Activated T-cell treated with anti-CD3 and anti-CD28 coated beads, Interleukin-2, amount 50 U/mL, for 4 hours (primary cell): ENCODE data around the gene HSBP1L1. TPM values are rescaled to one million over a fixed set of nuclear protein-coding genes. Genes with fewer than 3 reads are reported as not detected.
A peak's percentile ranks its signal among the peaks of the same experiment; 100 is the strongest.

ENCODE experiments used
- ATAC-seq, 2 donors: fragments of 200-7000 bp; cut with Tn5 transposase; one replicate each; pipeline ENCODE4 v1.10.0; 2021
- DNase-seq: peaks from one replicate; pipeline ENCODE4 v3.0.0-alpha.2; 2020
- H3K27me3 Mint-ChIP-seq: one replicate; pipeline ENCODE4 v1.8.0; 2021; ENCODE audit warnings: low read depth, mixed read lengths
- H3K36me3 Mint-ChIP-seq: one replicate; pipeline ENCODE4 v1.8.0; 2022; ENCODE audit warnings: mixed read lengths; ENCODE audit not compliant: insufficient read depth
- H3K4me1 Mint-ChIP-seq: one replicate; pipeline ENCODE4 v1.8.0; 2021; ENCODE audit warnings: low read depth, mixed read lengths
- H3K4me3 Mint-ChIP-seq: one replicate; pipeline ENCODE4 v1.8.0; 2021; ENCODE audit warnings: mild to moderate bottlenecking, moderate library complexity, mixed read lengths
- H3K9me3 Mint-ChIP-seq: one replicate; pipeline ENCODE4 v1.8.0; 2021; ENCODE audit warnings: mixed read lengths
- total RNA-seq, 3 donors: library from RNA; stranded (reverse); gene quantifications; one replicate each; pipeline ENCODE4 v1.2.1, GENCODE V29; 2021

The HSBP1L1 gene
- total RNA-seq, 3 donors from 2014 or later = 1.5 to 4.8 (median 2.2) TPM

DNA sequence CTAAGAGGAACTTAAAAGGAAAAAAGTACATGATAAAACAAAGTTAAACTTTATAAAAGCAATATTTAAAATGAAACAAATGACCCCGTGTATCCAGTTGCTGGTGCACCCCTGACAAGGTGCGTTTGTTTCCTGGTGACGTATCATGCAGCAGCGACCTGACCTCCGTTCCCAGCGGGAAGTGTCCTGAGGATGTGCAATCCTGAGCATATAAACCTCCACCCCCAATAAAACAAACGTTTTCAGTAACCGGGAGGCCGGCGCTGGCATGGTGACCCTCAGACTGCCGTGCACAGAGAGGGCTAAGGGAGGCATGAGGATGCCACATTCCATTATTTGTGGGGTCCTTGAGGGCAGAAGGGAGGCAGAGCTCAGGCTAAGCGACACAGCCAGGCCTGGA lies 27.8 kb upstream of the HSBP1L1 start:
- ATAC-seq = no peak
- peaks cover 34% of the 10 kb centered on the region for H3K9me3 Mint-ChIP-seq
- H3K27me3 Mint-ChIP-seq = no peaks in the 10 kb centered on the region
- H3K4me1 Mint-ChIP-seq = no peaks in the 10 kb centered on the region
- peaks cover 69% of the 10 kb centered on the region for H3K36me3 Mint-ChIP-seq
- no peak overlapping the region for H3K4me3 Mint-ChIP-seq
- DNase-seq = no peak

DNA sequence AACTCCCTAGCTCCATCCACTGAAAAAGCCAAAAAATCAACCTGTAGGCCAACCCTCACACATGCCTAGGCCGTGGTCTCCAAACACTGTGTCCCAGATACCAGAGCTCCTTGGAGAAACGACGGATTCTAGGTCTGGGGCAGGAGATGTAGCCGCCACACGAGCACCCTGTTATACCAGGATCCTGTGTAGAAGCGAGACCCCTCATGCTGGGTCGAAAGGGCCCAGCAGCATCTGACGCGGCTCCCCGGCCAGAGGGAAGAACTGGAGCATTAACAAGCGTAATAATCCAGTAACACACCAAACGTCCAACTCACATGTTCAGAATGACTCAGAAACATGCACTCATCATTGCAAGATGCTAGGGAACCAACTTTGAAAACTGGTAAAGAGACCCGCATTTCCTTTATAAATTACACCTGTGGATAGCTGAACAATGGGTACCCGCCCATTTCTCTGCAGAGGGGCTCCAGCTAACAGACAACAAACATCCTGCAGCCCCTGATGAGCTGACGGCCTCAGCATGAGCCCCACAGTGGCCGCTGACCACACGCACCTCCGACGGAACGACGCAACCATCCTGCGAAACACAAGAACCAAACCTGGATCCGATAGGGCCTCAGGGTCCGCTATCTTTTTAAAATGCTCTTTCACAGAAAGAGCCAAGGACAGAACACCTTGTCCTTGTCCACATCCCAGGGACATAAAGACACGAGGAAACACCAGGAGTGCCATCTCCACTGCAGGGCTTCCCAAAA lies 27.2 kb upstream of the HSBP1L1 start:
- ATAC-seq = no peak
- Mint-ChIP-seq H3K4me3 (no peak overlapping the region), H3K27me3 (no peaks in the 10 kb centered on the region), H3K9me3 (peaks cover 30% of the 10 kb centered on the region), H3K4me1 (no peaks in the 10 kb centered on the region), H3K36me3 (peaks cover 71% of the 10 kb centered on the region)
- no peak for DNase-seq

DNA sequence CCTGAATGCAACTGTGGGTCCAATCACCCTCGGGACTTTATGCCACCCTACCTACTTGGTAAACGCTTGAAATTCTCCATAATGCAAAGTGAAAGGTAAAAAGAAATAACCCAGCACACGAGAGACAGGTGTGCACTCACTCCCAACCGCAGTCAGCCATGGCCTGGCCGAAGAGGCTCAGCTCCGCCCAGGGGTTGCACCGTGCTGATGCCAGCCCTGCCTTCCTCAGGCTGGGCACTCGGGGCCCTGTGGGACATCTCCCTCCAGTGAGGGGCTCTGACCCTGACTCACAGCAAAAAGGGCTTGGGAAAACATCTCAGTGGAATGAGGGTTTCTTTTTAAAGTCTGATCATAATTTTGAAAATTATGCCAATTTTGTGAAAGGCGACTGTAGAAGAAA lies 26.2 kb upstream of the HSBP1L1 start:
- Mint-ChIP-seq H3K9me3 (peaks cover 21% of the 10 kb centered on the region), H3K4me3 (no peak overlapping the region), H3K36me3 (peaks cover 72% of the 10 kb centered on the region), H3K27me3 (no peaks in the 10 kb centered on the region), H3K4me1 (peaks cover 4% of the 10 kb centered on the region)
- DNase-seq (no peak), ATAC-seq (no peak)

DNA sequence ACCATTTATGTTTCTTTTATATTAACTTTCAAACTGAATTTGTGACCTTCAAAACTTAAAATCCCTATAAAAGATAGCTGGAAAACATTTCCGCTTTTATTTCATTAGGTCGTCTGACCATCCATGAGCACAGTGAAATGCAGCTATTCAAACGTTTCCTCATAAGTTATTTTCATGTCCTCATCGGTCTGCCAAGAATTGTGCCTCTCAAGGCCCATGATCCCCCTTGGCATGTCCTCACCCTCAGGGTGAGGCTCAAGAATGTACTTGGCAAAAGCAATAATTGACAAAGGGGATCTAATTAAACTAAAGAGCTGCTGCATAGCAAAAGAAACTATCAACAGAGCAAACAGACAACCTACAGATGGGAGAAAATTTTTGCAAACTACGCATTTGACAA lies 25.3 kb upstream of the HSBP1L1 start:
- DNase-seq = no peak
- H3K4me3 Mint-ChIP-seq = no peak overlapping the region
- peaks cover 63% of the 10 kb centered on the region for H3K36me3 Mint-ChIP-seq
- H3K9me3 Mint-ChIP-seq = peaks cover 13% of the 10 kb centered on the region
- H3K4me1 Mint-ChIP-seq = peaks cover 6% of the 10 kb centered on the region
- H3K27me3 Mint-ChIP-seq = no peaks in the 10 kb centered on the region
- ATAC-seq = no peak

DNA sequence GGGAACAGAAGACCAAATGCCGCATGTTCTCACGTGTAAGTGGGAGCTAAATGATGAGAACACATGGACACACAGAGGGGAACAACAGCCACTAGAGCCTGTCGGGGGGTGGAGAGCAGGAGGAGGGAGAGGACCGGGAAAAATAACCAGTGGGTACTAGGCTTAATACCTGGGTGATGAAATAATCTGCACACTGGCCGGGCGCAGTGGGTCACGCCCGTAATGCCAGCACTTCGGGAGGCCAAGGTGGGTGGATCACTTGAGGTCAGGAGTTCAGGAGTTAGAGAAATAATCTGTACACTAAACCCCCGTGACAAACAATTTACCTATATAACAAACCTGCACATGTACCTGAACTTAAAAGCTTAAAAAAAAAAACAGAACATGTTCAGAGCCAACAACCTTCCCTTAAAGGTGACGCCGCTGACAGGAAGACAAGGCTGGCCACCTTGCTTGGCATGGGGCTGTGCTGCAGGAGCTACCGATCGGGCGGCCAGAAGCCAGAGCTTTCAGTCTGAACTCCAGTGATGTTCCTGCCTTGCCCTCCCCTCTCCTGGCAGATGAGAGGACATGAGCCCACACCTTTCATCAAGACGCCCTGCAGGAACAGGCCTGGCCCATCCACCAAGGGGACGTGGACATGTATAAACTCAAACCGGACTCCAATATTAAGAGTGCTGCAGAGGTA lies 24.2 kb upstream of the HSBP1L1 start:
- Mint-ChIP-seq H3K4me1 (peaks cover 18% of the 10 kb centered on the region), H3K4me3 (no peak overlapping the region), H3K27me3 (no peaks in the 10 kb centered on the region), H3K9me3 (peaks cover 10% of the 10 kb centered on the region), H3K36me3 (peaks cover 56% of the 10 kb centered on the region)
- no peak for DNase-seq
- ATAC-seq = no peak

DNA sequence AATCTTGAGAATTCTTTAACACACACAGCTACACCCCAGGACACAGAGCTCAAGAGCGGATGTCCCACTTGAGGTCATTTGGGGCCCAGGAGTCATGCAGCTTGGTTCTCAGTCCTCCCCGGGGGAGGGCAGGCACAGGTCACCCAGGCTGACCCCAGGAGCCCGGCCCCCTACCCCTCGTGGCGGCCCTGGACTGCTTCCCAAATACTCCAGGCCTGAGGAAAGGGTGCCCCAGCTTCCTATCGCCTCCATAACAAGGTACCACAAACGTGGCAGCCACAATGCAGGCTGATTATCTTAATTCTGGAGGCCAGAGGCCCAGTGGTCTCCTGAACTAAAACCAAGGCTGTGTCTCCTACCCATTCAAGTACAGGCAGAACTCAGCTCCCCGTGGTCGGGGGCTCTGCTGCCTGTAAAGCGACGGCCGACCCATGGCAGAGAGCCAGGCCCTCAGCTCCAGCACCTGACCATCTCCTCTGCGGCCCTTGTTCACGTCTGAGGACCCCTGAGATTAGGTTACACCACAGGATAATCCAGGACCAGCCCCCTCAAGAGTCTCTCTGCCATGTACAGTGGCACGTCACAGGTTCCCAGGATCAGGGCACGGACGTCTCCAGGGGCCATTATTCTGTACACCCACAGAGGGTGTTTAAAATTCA lies 23.5 kb upstream of the HSBP1L1 start:
- no peaks in the 10 kb centered on the region for H3K27me3 Mint-ChIP-seq

DNA sequence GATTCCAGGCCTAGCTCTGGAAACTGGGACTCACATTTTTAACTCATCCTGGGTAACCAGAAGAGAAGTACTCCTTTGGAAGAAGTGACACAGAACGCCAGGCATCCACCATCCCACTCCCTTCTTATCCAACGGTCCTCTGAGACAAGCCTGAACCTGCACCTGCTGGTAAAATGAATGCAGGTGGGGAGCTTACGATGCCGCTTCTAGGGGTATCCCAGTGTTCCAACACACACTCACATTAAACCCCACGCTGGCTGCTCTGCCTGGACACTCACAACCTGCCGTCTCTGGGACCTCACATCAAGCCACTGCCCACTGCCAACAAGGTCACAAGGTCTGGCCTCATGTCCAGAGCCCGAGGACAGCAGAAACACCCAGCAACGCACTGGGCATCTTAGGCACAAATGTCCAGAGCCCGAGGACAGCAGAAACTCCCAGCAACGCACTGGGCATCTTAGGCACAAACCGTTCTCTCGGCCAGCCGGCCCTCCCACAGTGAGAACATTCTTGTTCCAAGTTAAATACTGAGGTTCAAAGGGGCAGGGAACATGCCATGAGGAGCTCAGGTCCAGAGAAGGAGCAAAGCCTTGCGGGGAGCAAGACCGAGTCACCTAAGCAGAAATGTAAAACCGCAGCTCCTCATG lies 22.8 kb upstream of the HSBP1L1 start:
- peaks cover 27% of the 10 kb centered on the region for H3K4me1 Mint-ChIP-seq
- peaks cover 45% of the 10 kb centered on the region for H3K36me3 Mint-ChIP-seq
- ATAC-seq (no peak), DNase-seq (no peak)
- H3K4me3 Mint-ChIP-seq = no peak overlapping the region
- peaks cover 3% of the 10 kb centered on the region for H3K9me3 Mint-ChIP-seq
- H3K27me3 Mint-ChIP-seq = no peaks in the 10 kb centered on the region

More for the DNA sequence above, 23.5 kb upstream of the HSBP1L1 start:
- H3K4me3 Mint-ChIP-seq = no peak overlapping the region
- DNase-seq = no peak
- peaks cover 50% of the 10 kb centered on the region for H3K36me3 Mint-ChIP-seq
- H3K9me3 Mint-ChIP-seq = peaks cover 4% of the 10 kb centered on the region
- H3K4me1 Mint-ChIP-seq = peaks cover 23% of the 10 kb centered on the region
- ATAC-seq = no peak

DNA sequence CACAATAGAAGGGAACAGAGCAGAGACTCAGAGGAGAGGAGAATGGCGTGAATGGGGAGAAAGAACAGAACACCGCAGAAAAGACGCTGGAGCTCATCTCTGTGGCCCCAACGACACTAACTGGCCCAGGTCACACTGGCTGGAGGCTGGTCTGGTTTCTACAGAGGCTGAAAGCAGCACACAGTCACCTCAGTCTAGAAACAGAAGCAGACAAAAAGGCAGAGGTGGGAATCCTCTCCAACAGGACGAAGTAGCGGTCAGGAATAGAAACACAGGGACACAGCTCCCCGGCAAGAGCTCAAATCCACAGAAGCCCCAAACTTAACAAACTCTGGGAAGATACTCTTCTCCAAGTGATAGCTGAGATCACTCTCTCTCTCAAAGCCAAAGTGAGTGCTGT lies 22.2 kb upstream of the HSBP1L1 start:
- Mint-ChIP-seq H3K4me1 (peaks cover 27% of the 10 kb centered on the region), H3K9me3 (peaks cover 3% of the 10 kb centered on the region), H3K4me3 (no peak overlapping the region), H3K36me3 (peaks cover 38% of the 10 kb centered on the region), H3K27me3 (no peaks in the 10 kb centered on the region)
- ATAC-seq (no peak), DNase-seq (no peak)

DNA sequence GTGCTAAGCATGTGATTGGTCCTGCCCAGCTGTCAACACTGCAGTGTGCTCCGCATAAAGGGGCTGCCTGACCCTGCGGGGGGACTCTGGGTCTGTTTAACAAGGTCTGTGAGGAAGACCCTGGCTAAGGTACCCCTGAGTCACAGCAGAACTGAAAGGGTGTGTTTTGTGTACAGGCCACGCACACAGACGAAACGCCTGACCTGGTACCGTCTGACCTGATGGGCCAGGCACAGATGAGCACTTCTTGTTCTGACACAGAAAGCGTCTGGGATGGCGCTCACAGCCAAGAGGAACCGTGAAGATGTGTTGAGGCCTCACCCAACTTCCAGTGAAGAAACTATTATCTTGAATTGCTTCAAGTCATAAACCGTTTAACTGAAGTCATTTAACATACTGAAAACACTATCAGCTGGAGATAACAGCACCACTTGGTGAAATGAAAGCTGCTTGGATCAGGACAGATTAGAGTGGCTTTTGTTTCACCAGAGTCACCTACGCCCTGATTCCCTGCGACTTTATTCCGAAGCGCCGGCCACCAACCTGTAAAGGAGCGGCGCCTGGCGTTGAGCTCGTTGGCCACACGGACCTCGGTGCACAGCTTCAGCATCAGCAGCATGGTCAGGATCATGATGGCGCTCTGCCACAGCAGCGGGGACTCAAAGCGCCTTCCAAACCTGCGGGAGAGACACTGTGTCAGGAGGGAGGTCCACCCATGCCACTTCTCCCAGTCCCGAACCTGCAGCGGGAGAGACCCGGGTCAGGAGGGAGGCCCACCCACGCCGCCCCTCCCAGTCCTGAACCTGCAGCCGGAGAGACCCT lies 21.4 kb upstream of the HSBP1L1 start:
- H3K36me3 Mint-ChIP-seq = peaks cover 31% of the 10 kb centered on the region
- no peaks in the 10 kb centered on the region for H3K27me3 Mint-ChIP-seq
- H3K9me3 Mint-ChIP-seq = no peaks in the 10 kb centered on the region
- H3K4me3 Mint-ChIP-seq = no peak overlapping the region
- H3K4me1 Mint-ChIP-seq = peaks cover 27% of the 10 kb centered on the region
- DNase-seq (no peak), ATAC-seq (no peak)

DNA sequence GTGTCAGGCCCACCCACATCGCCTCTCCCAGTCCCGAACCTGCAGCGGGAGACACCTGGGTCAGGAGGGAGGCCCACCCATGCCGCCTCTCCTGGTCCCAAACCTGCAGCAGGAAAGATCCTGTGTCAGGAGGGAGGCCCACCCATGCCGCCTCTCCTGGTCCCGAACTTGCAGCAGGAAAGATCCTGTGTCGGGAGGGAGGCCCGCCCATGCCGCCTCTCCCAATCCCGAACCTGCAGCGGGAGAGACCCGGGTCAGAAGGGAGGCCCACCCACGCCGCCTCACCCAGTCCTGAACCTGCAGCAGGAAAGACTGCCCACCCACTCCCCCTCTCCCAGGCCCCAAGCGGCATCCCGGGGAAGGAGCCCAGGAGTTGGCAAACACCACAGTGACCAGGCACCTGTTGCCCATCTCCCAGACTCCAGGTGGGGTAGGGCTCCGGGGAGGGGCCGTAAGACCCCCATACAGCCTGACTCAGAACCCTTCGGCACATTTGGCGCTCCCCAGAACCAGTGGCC lies 20.8 kb upstream of the HSBP1L1 start:
- DNase-seq (no peak), ATAC-seq (no peak)
- no peaks in the 10 kb centered on the region for H3K9me3 Mint-ChIP-seq
- H3K4me1 Mint-ChIP-seq = peaks cover 33% of the 10 kb centered on the region
- H3K4me3 Mint-ChIP-seq = no peak overlapping the region
- no peaks in the 10 kb centered on the region for H3K27me3 Mint-ChIP-seq
- H3K36me3 Mint-ChIP-seq = peaks cover 27% of the 10 kb centered on the region

DNA sequence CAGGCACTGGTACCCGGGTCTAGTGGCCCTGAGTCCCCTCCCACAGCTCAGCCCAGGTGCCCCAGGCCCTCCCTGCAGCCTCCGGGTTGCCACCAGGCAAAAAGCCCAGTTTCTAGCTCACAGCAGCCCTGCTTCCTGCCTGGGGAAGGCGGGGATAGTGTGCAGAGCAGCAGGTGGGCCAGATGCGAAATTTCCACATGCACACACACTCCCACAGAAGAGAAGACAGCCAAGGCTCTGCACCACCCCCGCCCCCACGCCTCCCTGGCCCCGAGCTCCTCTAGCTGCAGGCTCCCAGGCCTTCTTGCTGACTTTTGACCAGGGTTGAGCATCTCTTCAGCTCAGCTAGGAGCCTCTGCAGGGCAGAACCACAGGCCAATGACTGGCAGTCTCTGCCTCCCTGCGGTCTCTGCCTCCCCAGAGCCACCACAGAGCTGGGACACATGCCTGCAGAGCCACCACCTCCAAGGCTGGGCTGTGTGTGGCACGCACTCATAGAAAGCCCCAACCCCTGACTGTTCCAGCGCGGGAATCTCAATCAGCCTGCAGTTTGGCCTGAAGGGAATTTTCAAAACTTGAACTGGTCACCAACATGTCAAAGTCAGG lies 20.2 kb upstream of the HSBP1L1 start:
- H3K27me3 Mint-ChIP-seq = no peaks in the 10 kb centered on the region
- H3K36me3 Mint-ChIP-seq = peaks cover 22% of the 10 kb centered on the region
- no peak for DNase-seq
- no peak overlapping the region for H3K4me3 Mint-ChIP-seq
- no peaks in the 10 kb centered on the region for H3K9me3 Mint-ChIP-seq
- ATAC-seq = peak; percentile 76 to 82
- peaks cover 38% of the 10 kb centered on the region for H3K4me1 Mint-ChIP-seq

DNA sequence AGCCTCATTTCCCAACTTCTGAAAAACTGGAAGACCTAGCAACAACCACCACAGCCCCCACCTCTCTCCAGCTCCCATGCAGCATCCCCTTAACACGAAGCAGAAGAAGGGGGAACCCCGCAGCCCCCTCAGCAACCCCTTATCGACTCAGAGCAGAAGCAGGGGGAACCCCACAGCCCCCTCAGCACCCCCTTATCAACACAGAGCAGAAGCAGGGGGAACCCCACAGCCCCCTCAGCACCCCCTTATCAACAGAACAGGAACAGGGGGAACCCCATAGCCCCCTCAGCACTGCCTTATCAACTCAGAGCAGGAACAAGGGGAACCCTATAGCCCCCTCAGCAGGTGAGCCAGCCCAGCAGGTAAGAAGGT lies 19.7 kb upstream of the HSBP1L1 start:
- Mint-ChIP-seq H3K9me3 (no peaks in the 10 kb centered on the region), H3K27me3 (no peaks in the 10 kb centered on the region), H3K36me3 (peaks cover 17% of the 10 kb centered on the region), H3K4me3 (no peak overlapping the region), H3K4me1 (peaks cover 42% of the 10 kb centered on the region)
- ATAC-seq (peak; percentile 23 to 38), DNase-seq (no peak)
